Measurements from ENCODE around the gene ITPR1. TPM values are rescaled to one million over a fixed set of nuclear protein-coding genes. Genes with fewer than 3 reads are reported as not detected.

The ITPR1 gene
- total and polyA plus RNA-seq, 2 of the 4 experiments (the other 2 are of a cell fraction) = 1.8 to 5.7 TPM

DNA sequence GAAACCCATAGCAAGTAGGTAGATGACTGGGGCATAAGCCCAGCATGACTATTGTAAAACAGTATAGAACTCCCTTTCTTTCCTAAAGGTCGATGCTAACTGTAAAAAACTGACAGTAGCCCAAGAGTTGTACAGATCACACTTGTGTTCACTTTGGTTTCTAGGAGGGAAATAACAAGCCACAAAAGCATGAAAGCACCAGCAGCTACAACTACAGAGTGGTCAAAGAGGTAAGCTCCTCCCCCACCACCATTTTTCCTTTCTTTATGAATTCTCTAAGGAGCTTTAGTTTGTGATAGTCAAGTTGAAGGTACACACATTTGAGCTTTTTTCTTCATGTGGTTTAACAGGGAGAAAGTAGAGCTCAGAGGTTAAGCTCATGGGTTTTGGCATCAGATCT lies 191.0 kb downstream of the ITPR1 start:
- Histone ChIP-seq H3K4me2 (ENCODE audit: low read depth, low read length) (no peak overlapping the region), H3K9ac (ENCODE audit: low read depth, low read length) (no peak overlapping the region), H4K91ac (ENCODE audit: insufficient read depth, low read depth, low read length) (no peak overlapping the region), H3K18ac (ENCODE audit: low read depth, low read length) (no peak overlapping the region), H4K8ac (ENCODE audit: low read depth in 2 of 2, low read length in 2 of 2) (no peak overlapping the region), H3K4me1 (ENCODE audit: control insufficient read depth, insufficient read depth, low read length) (peaks cover 6% of the 10 kb centered on the region), H3K4ac (ENCODE audit: low read depth, low read length) (no peak overlapping the region), H2BK20ac (ENCODE audit: low read depth, low read length) (no peak overlapping the region), H3K14ac (replicated peaks; ENCODE audit: low read depth, low read length) (no peak overlapping the region), H3K4me3 (ENCODE audit: insufficient read depth, low read depth, low read length) (no peak overlapping the region), H2BK15ac (ENCODE audit: low read depth, low read length) (no peak overlapping the region), H2AK5ac (ENCODE audit: low read depth, low read length) (no peak overlapping the region), H3K27me3 (ENCODE audit: control insufficient read depth, insufficient read depth, low read length) (no peaks in the 10 kb centered on the region), H3K9me3 (ENCODE audit: control insufficient read depth, insufficient read depth, low read length) (no peaks in the 10 kb centered on the region), H3K27ac (ENCODE audit: insufficient read depth, low read length) (no peak overlapping the region), H3K56ac (ENCODE audit: extremely low read depth, insufficient read depth, low read length) (no peak overlapping the region), H2BK120ac (ENCODE audit: low read depth, low read length) (no peak overlapping the region), H3K36me3 (ENCODE audit: control insufficient read depth, insufficient read depth, low read length) (peaks cover 3% of the 10 kb centered on the region; the same call in 1 of the 2 replicates), H3K79me1 (ENCODE audit: low read depth in 1 of 2, low read length in 2 of 2) (no peaks in the 10 kb centered on the region), H3K9me1 (ENCODE audit: insufficient read depth, low read length) (peaks cover 8% of the 10 kb centered on the region; the same call in 1 of the 2 replicates), H4K20me1 (ENCODE audit: insufficient read depth, low read length) (no peaks in the 10 kb centered on the region), H2AFZ (replicated peaks; ENCODE audit: low read length, poor library complexity) (no peak overlapping the region), H2AK9ac (replicated peaks; ENCODE audit: low read depth, low read length, poor library complexity) (no peak overlapping the region), H2BK5ac (ENCODE audit: low read depth, low read length, poor library complexity, severe bottlenecking) (no peak overlapping the region), H3K23ac (ENCODE audit: low read depth, low read length) (no peak overlapping the region), H4K5ac (ENCODE audit: low read depth, low read length) (no peak overlapping the region)
- ATAC-seq (ENCODE audit: low read depth) (no peak), DNase-seq (no peak)
- CTCF ChIA-PET = interaction anchor here (1.6 kb wide), 1 partner anchor 28 kb away, joined by 4 read pairs; no protein-coding TSS in a partner anchor
- TF ChIP-seq POLR2A (IDR thresholded peaks at IDR 0.05; ENCODE audit: low read depth, low read length) (no peak), SMC3 (IDR thresholded peaks at IDR 0.05; ENCODE audit: low read depth, low read length) (no peak), MXI1 (IDR thresholded peaks at IDR 0.05; ENCODE audit: borderline replicate concordance, low read depth, low read length) (no peak), BHLHE40 (IDR thresholded peaks at IDR 0.05; ENCODE audit: low read depth, low read length) (no peak)
- intact Hi-C loops (cut with micrococcal nuclease) = no loop called here
- dilution Hi-C loops (cut with HindIII; ENCODE audit: low sequenced_read_pairs, unreplicated experiment) = no loop called here
- no CpG with 5 or more reads among the region's 1 CpG for WGBS, 2 experiments (ENCODE audit: extremely low coverage in 2 of 2, insufficient read length in 1 of 2)
- POLR2A ChIA-PET (ENCODE audit: unreplicated experiment) = no interaction called here
- BruUV-seq (replicated peaks) = no TSS peak
- in situ Hi-C loops (cut with MboI; ENCODE audit: low sequenced_read_pairs) = no loop called here
